Measurements from ENCODE around the gene SPHK2.

DNA sequence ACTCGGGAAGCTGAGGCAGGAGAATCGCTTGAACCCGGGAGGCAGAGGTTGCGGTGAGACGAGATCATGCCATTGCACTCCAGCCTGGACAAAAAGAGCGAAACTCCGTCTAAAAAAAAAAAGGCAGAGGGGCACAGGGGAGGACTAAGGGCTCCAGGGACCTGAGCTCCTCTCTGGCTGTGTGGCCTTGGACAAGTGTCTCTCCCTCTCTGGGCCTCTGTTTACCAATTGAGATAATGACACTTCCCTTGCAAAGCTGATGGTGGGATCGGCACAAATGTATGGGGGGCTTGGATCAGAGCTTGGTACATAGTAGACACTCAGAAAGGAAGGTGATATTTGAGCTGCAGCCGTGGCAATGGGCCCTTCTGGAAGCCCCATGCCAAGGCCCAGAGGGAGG, 24.1 kb upstream of the SPHK2 start:
- TF ChIP-seq SUZ12 (IDR thresholded peaks at IDR 0.05) = no peak
- no peak for TF ChIP-seq SP1 (IDR thresholded peaks at IDR 0.05)
- TF ChIP-seq, protein P1, sequence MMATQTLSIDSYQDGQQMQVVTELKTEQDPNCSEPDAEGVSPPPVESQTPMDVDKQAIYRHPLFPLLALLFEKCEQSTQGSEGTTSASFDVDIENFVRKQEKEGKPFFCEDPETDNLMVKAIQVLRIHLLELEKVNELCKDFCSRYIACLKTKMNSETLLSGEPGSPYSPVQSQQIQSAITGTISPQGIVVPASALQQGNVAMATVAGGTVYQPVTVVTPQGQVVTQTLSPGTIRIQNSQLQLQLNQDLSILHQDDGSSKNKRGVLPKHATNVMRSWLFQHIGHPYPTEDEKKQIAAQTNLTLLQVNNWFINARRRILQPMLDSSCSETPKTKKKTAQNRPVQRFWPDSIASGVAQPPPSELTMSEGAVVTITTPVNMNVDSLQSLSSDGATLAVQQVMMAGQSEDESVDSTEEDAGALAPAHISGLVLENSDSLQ (IDR thresholded peaks at IDR 0.05) = no peak
- TF ChIP-seq FOXA1 (IDR thresholded peaks at IDR 0.05) = no peak
- no peak for TF ChIP-seq LEF1 (IDR thresholded peaks at IDR 0.05; ENCODE audit: borderline replicate concordance)
- no peak for TF ChIP-seq FOXM1 (IDR thresholded peaks at IDR 0.05; ENCODE audit: borderline replicate concordance)
- TF ChIP-seq BHLHE40 (IDR thresholded peaks at IDR 0.05; ENCODE audit: borderline replicate concordance) = no peak
- TF ChIP-seq TARDBP (IDR thresholded peaks at IDR 0.05) = no peak
- no peak for TF ChIP-seq HDGF (IDR thresholded peaks at IDR 0.05; ENCODE audit: borderline replicate concordance)
- TF ChIP-seq CTBP1 (IDR thresholded peaks at IDR 0.05; ENCODE audit: borderline replicate concordance) = no peak
- TF ChIP-seq ELF4 (IDR thresholded peaks at IDR 0.05) = no peak
